HepG2 (cell line): Measurements from ENCODE around the gene GPR85. TPM values are rescaled to one million over a fixed set of nuclear protein-coding genes. Genes with fewer than 3 reads are reported as not detected.

ENCODE experiments used
- ATAC-seq: fragments of 200-7000 bp; cut with Tn5 transposase; 3 replicates; pipeline ENCODE4 v1.9.1; 2020; ENCODE audit warnings: mild to moderate bottlenecking, moderate library complexity
- BruUV-seq: library from RNA; stranded (reverse); fragments of 400-500 nt; replicated peaks from 2 replicates; lab custom pipeline; 2021; lab: Mats Ljungman, UMichigan
- CTCF ChIA-PET: fragments of 300-600 bp; formaldehyde crosslinking; extraction: SDS; loops from one replicate; lab custom pipeline; 2021; ENCODE audit warnings: low total read pairs, inconsistent platforms, low intra/inter-chr PET ratio; lab: Yijun Ruan, JAX
- POLR2A ChIA-PET: fragments of 350-600 bp; sonication (Branson Sonifier 250); formaldehyde crosslinking; loops from one replicate; lab custom pipeline; 2020; ENCODE audit warnings: antibody characterized with exemption, inconsistent platforms; lab: Yijun Ruan, JAX
- DNase-seq: peaks from one replicate; pipeline ENCODE4 v3.0.0-alpha.2; 2015; ENCODE audit warnings: low spot score
- FAIRE-seq: peaks from 3 replicates; lab custom pipeline; 2011; peaks lifted over from hg19 to GRCh38; lab: Jason Lieb, UNC
- H2AFZ ChIP-seq: one replicate; pipeline ENCODE4 v1.6.1; 2011; ENCODE audit warnings: low read length, inconsistent platforms
- H3K27ac ChIP-seq: fragments of 300-600 bp; 3 replicates; pipeline ENCODE4 v1.8.0; 2011; ENCODE audit warnings: mixed run types, mild to moderate bottlenecking, mixed read lengths, low read length, inconsistent platforms; ENCODE audit not compliant: insufficient read depth; ENCODE audit errors: extremely low read length
- H3K27me3 ChIP-seq, 2 experiments: fragments of 200-600 bp in 1 of 2; 2 replicates in 1 of 2; 3 replicates in 1 of 2; pipeline versions ENCODE4 v1.6.0 to v1.8.0; 2011; ENCODE audit warnings: low read length in 2 of 2, mild to moderate bottlenecking in 2 of 2, moderate library complexity in 2 of 2, inconsistent platforms in 1 of 2; ENCODE audit not compliant: insufficient read depth in 2 of 2, control insufficient read depth in 1 of 2
- H3K36me3 ChIP-seq, 2 experiments: fragments of 200-600 bp in 1 of 2; replicated peaks in 1 of 2; 2 replicates in 1 of 2; 3 replicates in 1 of 2; pipeline versions ENCODE4 v1.5.1 to v1.8.0; 2011; ENCODE audit warnings: low read length in 2 of 2, inconsistent platforms in 1 of 2; ENCODE audit not compliant: insufficient read depth in 2 of 2, control insufficient read depth in 1 of 2
- H3K4me1 ChIP-seq: 2 replicates; pipeline ENCODE4 v1.5.1; 2012; ENCODE audit warnings: low read length, inconsistent platforms; ENCODE audit not compliant: insufficient read depth
- H3K4me2 ChIP-seq: 2 replicates; pipeline ENCODE4 v1.6.0; 2011; ENCODE audit warnings: low read depth, low read length, inconsistent platforms
- H3K4me3 ChIP-seq, 3 experiments: fragments of 200-600 bp in 1 of 3; sonication (generic), shearing (Covaris generic) in 1 of 3; replicated peaks in 1 of 3; 2 replicates each; pipeline ENCODE4 v1.5.1; 2011 to 2016; ENCODE audit warnings: low read length in 3 of 3, inconsistent platforms in 2 of 3, low read depth in 2 of 3, mild to moderate bottlenecking in 2 of 3, control low read depth in 1 of 3, mixed read lengths in 1 of 3; ENCODE audit not compliant: insufficient read depth in 1 of 3
- H3K79me2 ChIP-seq: one replicate; pipeline ENCODE4 v1.6.1; 2011; ENCODE audit warnings: low read length, inconsistent platforms; ENCODE audit not compliant: insufficient read depth
- H3K9ac ChIP-seq: 2 replicates; pipeline ENCODE4 v1.6.0; 2011; ENCODE audit warnings: mild to moderate bottlenecking, low read depth, low read length, inconsistent platforms; ENCODE audit not compliant: insufficient read depth
- H3K9me3 ChIP-seq: 2 replicates; pipeline ENCODE4 v1.5.1; 2012; ENCODE audit warnings: mild to moderate bottlenecking, low read length
- H4K20me1 ChIP-seq: 2 replicates; pipeline ENCODE4 v1.6.0; 2011; ENCODE audit warnings: inconsistent platforms, mild to moderate bottlenecking, low read length, moderate library complexity; ENCODE audit not compliant: insufficient read depth
- FOXP1 ChIP-seq, 2 experiments: fragments of 450-650 bp in 1 of 2; IDR thresholded peaks; 2 replicates each; pipeline ENCODE4 v1.6.1; 2017 to 2018; ENCODE audit warnings: antibody characterized with exemption in 1 of 2
- GPN1 ChIP-seq: sonication (generic); formaldehyde crosslinking; IDR thresholded peaks from 2 replicates; pipeline ENCODE4 v1.5.1; 2020; ENCODE audit warnings: missing genetic modification reagents, borderline replicate concordance
- GZF1 ChIP-seq: sonication (generic); formaldehyde crosslinking; IDR thresholded peaks from 2 replicates; pipeline ENCODE4 v1.5.1; 2020; ENCODE audit warnings: mild to moderate bottlenecking, missing genetic modification reagents
- NPAS2 ChIP-seq: sonication (generic); formaldehyde crosslinking; IDR thresholded peaks from 2 replicates; pipeline ENCODE4 v1.8.0; 2022; ENCODE audit warnings: mild to moderate bottlenecking, missing genetic modification reagents, borderline replicate concordance
- NRL ChIP-seq: sonication (generic); formaldehyde crosslinking; IDR thresholded peaks from 2 replicates; pipeline ENCODE4 v1.5.0; 2020; ENCODE audit warnings: missing genetic modification reagents, mild to moderate bottlenecking, moderate library complexity, borderline replicate concordance
- ONECUT2 ChIP-seq: sonication (generic); formaldehyde crosslinking; IDR thresholded peaks from 2 replicates; pipeline ENCODE4 v1.4.0; 2020; ENCODE audit warnings: missing genetic modification reagents
- PHF20 ChIP-seq: sonication (generic); formaldehyde crosslinking; IDR thresholded peaks from 2 replicates; pipeline ENCODE4 v1.5.0; 2020; ENCODE audit warnings: mild to moderate bottlenecking, missing genetic modification reagents
- PREB ChIP-seq: sonication (generic); formaldehyde crosslinking; IDR thresholded peaks from 2 replicates; pipeline ENCODE4 v1.4.0; 2020; ENCODE audit warnings: missing genetic modification reagents
- RBFOX2 ChIP-seq: fragments of 200-400 bp; formaldehyde crosslinking; IDR thresholded peaks from 2 replicates; pipeline ENCODE4 v1.6.1; 2017; ENCODE audit warnings: low read depth, mild to moderate bottlenecking, low read length
- SOX6 ChIP-seq, 2 experiments: fragments of 450-650 bp in 1 of 2; sonication (generic) in 1 of 2; formaldehyde crosslinking in 1 of 2; IDR thresholded peaks; 2 replicates each; pipeline versions ENCODE4 v1.4.0 to v1.6.1; 2017 to 2020; ENCODE audit warnings: antibody characterized with exemption in 1 of 2, mild to moderate bottlenecking in 1 of 2, missing genetic modification reagents in 1 of 2
- TCF7L2 ChIP-seq: IDR thresholded peaks from 2 replicates; pipeline ENCODE4 v1.6.1; 2011; ENCODE audit warnings: mild to moderate bottlenecking, low read depth, low read length, moderate library complexity
- ZNF510 ChIP-seq: sonication (generic); formaldehyde crosslinking; IDR thresholded peaks from 2 replicates; pipeline ENCODE4 v1.4.0; 2020; ENCODE audit warnings: low read depth, mild to moderate bottlenecking, missing genetic modification reagents
- ZNF724P ChIP-seq: sonication (generic); formaldehyde crosslinking; IDR thresholded peaks from 2 replicates; pipeline ENCODE4 v1.8.0; 2022; ENCODE audit warnings: missing genetic modification reagents, borderline replicate concordance
- ZNF749 ChIP-seq: sonication (generic); formaldehyde crosslinking; IDR thresholded peaks from 2 replicates; pipeline ENCODE4 v1.8.0; 2022; ENCODE audit warnings: mild to moderate bottlenecking, missing genetic modification reagents, moderate library complexity, borderline replicate concordance
- ZNF775 ChIP-seq: sonication (generic); formaldehyde crosslinking; IDR thresholded peaks from 2 replicates; pipeline ENCODE4 v1.4.0; 2020; ENCODE audit warnings: missing genetic modification reagents, mild to moderate bottlenecking, moderate library complexity, borderline replicate concordance
- WGBS: methylation state at CpG from one replicate; pipeline ENCODE4 v1.1.6; 2017; ENCODE audit warnings: low lambda C conversion rate; 5-methylcytosine and 5-hydroxymethylcytosine counted together
- in situ Hi-C: cut with HindIII; loops from 2 replicates; pipeline ENCODE4 v1.10.0; 2017; ENCODE audit warnings: low pct_unique_long_range_greater_than_20kb; ENCODE audit not compliant: extremely low pct_ligation_motif_present
- intact Hi-C: fragments of 100-400 bp; cut with micrococcal nuclease; formaldehyde crosslinking; loops from one replicate; pipeline ENCODE4 v1.10.0; 2022; ENCODE audit not compliant: unreplicated experiment
- polyA plus RNA-seq, 8 experiments: library from polyadenylated mRNA; depleted of rRNA in 3 of 8; stranded (reverse) in 7 of 8; unstranded in 1 of 8; fragments of >200 nt; fragmentation: Illumina TruSeq in 4 of 8; extraction: Trizol in 4 of 8; gene quantifications; 2 replicates each; pipeline versions ENCODE4 v1.2.1 to v1.2.3, GENCODE V29; 2011 to 2016; ENCODE audit warnings: low read depth in 4 of 8, missing spikeins in 1 of 8, mixed read lengths in 1 of 8; ENCODE audit not compliant: insufficient read depth in 1 of 8
- total RNA-seq, 5 experiments: library from RNA; depleted of rRNA; stranded (reverse); fragments of >200 nt; fragmentation: Illumina TruSeq; extraction: Trizol; gene quantifications; 2 replicates each; pipeline ENCODE4 v1.2.3, GENCODE V29; 2016; ENCODE audit warnings: low read depth in 1 of 5

Gene GPR85
- total and polyA plus RNA-seq, 2 of the 13 experiments (the other 11 are each of a cell fraction or from before 2014, with no cell fraction given), result not detected

- DNase-seq (no peak), FAIRE-seq (no peak), ATAC-seq (no peak)
- POLR2A ChIA-PET, result no interaction called here
- H3K27me3 ChIP-seq, result no peaks in the 10 kb centered on the region
- H3K9ac ChIP-seq, result no peak overlapping the region
- CTCF ChIA-PET, result no interaction called here
- TF ChIP-seq TCF7L2 (no peak), FOXP1 (IDR thresholded peaks at IDR 0.05) (no peak), FOXP1 (CRISPR knock-in tag; IDR thresholded peaks at IDR 0.05) (no peak), NRL (CRISPR knock-in tag) (no peak), GZF1 (CRISPR knock-in tag) (no peak), SOX6 (IDR thresholded peaks at IDR 0.05) (no peak), SOX6 (CRISPR knock-in tag; IDR thresholded peaks at IDR 0.05) (no peak), PHF20 (CRISPR knock-in tag) (no peak), ZNF749 (CRISPR knock-in tag) (no peak), ZNF724P (CRISPR knock-in tag) (no peak), GPN1 (no peak), ONECUT2 (CRISPR knock-in tag) (no peak), PREB (CRISPR knock-in tag) (no peak), ZNF510 (CRISPR knock-in tag) (no peak), RBFOX2 (no peak), NPAS2 (CRISPR knock-in tag) (no peak), ZNF775 (CRISPR knock-in tag) (no peak)
- H3K4me3 ChIP-seq, result no peak overlapping the region
- no TSS peak for BruUV-seq
- H3K9me3 ChIP-seq, result no peaks in the 10 kb centered on the region
- WGBS, result 0% methylated on average over 2 of the region's 2 CpGs
- no peak overlapping the region for H2AFZ ChIP-seq
- H3K79me2 ChIP-seq, result no peaks in the 10 kb centered on the region
- no peak overlapping the region for H3K4me2 ChIP-seq
- in situ Hi-C loops, result no loop called here
- no peaks in the 10 kb centered on the region for H4K20me1 ChIP-seq
- no peaks in the 10 kb centered on the region for H3K4me1 ChIP-seq
- intact Hi-C loops, result no loop called here
- no peaks in the 10 kb centered on the region for H3K36me3 ChIP-seq
- no peak overlapping the region for H3K27ac ChIP-seq
Observed at GRCh38 chr7:113060100-113060499, 26.5 kb downstream of the GPR85 start.
